ENCODE data around the gene RUNDC1.

RUNDC1 gene

DNA sequence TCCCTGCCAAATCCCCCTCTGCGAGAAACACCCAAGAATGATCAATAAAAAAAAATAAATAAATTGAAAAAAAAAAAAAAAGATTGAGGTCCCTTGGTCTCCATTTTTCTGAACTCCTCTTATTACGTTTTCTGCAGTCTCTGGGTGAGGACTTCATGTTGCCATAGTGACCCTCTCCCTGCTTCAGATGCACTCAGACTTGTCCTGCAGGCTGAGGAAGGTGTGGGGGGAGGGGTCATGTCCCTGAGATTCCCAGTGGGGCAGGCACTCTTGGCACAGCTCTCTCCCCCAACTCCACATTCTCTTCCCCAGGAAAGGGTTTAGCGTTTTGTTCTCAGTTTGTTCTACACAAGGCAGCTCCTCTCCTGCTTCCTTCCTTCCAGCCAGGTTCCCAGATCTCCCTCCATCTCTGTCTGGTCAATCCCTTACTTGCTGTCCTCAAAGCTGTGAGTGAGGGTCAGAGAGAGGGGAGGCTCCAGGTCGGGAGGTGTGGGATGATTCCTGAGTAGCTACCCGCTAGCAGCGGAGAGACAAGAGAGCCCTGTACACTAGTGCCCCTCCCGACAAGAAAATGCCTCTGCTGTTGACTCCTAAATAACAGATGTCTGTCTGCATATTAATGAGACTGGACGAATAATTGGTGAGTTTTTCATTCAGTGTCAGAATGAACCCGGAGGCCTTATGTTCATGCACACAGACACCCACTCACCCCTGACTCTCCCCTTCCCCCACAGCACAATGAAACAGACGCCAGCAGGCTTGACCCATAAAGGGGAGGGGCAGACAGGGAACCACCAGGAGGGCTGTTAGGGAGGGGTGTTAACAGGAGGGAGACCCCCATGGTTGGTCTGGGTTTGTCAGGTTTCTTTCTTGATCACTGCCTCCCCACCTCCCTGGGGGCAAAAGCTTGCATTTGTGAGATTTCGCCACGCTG lies 53.9 kb downstream of the RUNDC1 start:
- TF ChIP-seq, protein P1, sequence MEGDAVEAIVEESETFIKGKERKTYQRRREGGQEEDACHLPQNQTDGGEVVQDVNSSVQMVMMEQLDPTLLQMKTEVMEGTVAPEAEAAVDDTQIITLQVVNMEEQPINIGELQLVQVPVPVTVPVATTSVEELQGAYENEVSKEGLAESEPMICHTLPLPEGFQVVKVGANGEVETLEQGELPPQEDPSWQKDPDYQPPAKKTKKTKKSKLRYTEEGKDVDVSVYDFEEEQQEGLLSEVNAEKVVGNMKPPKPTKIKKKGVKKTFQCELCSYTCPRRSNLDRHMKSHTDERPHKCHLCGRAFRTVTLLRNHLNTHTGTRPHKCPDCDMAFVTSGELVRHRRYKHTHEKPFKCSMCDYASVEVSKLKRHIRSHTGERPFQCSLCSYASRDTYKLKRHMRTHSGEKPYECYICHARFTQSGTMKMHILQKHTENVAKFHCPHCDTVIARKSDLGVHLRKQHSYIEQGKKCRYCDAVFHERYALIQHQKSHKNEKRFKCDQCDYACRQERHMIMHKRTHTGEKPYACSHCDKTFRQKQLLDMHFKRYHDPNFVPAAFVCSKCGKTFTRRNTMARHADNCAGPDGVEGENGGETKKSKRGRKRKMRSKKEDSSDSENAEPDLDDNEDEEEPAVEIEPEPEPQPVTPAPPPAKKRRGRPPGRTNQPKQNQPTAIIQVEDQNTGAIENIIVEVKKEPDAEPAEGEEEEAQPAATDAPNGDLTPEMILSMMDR (IDR thresholded peaks at IDR 0.05; ENCODE audit: low read depth, low read length): no peak
- Histone ChIP-seq H3K36me3 (no peaks in the 10 kb centered on the region; the same call in 1 of the 2 replicates), H3K27me3 (no peaks in the 10 kb centered on the region), H3K9me3 (no peaks in the 10 kb centered on the region), H3K4me3 (ENCODE audit: low read depth, low read length) (peak overlapping the region; percentile 21; the same call in 1 of the 2 replicates), H3K4me1 (peaks cover 20% of the 10 kb centered on the region)
- DNase-seq: no peak

DNA sequence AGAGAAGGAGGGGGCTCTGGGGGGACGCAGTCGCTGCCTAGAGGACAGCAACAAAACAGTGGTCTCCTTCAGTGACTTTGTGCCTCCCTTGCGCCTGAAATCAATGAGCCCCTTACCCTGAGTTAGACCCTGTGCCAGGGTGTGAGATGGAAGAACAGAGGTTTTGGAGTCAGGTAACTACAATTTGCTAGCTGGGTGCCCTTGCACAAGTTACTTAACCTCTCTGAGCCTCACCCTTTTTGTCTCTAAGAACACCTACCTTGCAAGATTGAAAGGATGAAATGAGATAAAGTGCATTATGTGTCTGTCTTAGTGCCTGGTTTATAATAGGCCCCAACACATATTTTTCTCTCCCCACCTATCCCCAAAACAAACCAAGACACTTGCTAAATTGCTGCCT lies 54.5 kb downstream of the RUNDC1 start:
- Histone ChIP-seq H3K4me1 (peaks cover 18% of the 10 kb centered on the region), H3K9me3 (no peaks in the 10 kb centered on the region), H3K4me3 (ENCODE audit: low read depth, low read length) (no peak overlapping the region), H3K27me3 (no peaks in the 10 kb centered on the region), H3K36me3 (no peaks in the 10 kb centered on the region; the same call in 1 of the 2 replicates)
- TF ChIP-seq, protein P1 (IDR thresholded peaks at IDR 0.05; ENCODE audit: low read depth, low read length): no peak
- no peak for DNase-seq

DNA sequence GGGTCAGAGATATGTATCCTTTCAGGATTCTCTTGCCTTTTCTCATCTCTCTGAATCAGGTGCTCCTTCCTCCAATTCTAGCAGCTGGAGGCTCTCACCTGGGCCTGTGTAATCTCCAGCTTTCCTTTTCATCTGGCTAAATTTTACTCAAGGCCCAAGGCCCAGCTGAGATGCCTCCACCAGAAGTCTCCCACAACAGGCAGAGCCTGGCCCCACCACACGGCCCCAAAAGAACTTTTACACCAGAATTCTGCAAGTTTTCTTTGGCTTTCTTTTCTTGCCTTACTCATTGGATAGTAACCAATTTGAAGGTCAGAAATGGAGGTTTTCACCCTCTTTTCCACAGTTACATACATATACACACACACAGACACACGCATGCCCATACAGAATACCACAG lies 59.3 kb downstream of the RUNDC1 start:
- no peak for DNase-seq

DNA sequence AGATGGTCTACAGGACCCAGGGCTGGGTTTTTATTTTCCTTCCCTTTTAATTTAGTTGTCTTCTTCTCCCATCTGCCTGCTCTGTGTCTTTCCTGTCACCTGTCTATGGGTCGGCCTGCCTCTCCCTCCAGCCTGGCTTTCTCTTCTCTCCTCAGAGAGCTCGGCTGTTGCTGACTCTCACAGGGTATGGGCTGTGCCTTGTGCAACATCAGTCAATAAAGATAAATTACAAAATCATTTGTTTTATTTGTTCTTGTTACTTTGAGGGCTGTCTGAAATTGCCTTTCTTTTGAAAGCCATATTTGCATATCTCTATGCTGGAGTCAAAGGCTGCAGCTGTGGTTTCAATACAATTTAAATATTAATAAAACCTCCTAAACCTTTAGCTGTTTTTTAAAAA lies 60.3 kb downstream of the RUNDC1 start:
- Histone ChIP-seq H3K9me3 (no peaks in the 10 kb centered on the region), H3K4me3 (ENCODE audit: low read depth, low read length) (no peak overlapping the region), H3K36me3 (peaks cover 5% of the 10 kb centered on the region; the same call in 1 of the 2 replicates), H3K27me3 (no peaks in the 10 kb centered on the region), H3K4me1 (peaks cover 7% of the 10 kb centered on the region)
- TF ChIP-seq, protein P1 (IDR thresholded peaks at IDR 0.05; ENCODE audit: low read depth, low read length): no peak
- DNase-seq: no peak

More for the DNA sequence above, 59.3 kb downstream of the RUNDC1 start:
- Histone ChIP-seq H3K4me1 (peaks cover 9% of the 10 kb centered on the region), H3K36me3 (peaks cover 5% of the 10 kb centered on the region; the same call in 1 of the 2 replicates), H3K27me3 (no peaks in the 10 kb centered on the region), H3K4me3 (ENCODE audit: low read depth, low read length) (no peak overlapping the region), H3K9me3 (no peaks in the 10 kb centered on the region)
- TF ChIP-seq, protein P1 (IDR thresholded peaks at IDR 0.05; ENCODE audit: low read depth, low read length): no peak

DNA sequence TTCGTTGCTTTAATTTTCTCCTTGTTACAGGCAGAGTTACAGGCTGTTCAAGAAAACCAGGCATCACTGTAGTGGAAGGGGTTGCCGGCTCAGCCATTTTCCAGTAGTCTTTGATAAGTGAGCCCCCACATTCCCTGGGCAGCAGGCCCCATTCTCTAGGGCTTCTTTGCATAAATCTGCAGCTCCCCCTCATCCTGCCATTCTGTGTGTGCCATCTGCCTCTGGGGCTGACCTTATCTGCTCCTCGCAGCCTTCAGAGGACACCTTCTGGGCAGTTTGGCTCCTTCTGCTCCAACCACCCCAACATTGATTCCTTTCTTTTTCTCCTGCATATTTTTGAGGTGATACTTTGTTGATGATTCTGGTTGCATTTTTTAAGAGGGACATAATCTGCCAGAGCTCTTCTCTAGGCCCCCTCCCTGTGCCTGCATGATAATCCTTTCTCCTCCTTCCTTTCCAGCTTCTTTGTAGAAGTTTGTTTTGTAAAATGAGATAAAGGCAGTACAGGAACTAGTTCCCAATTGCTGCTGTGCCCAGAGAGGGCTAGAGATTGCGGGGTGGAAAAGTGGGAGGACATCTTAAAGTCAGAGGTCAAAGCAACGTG lies 61.8 kb downstream of the RUNDC1 start:
- peaks cover 10% of the 10 kb centered on the region for H3K36me3 ChIP-seq
- H3K4me1 ChIP-seq: peaks cover 7% of the 10 kb centered on the region
- no peak overlapping the region for H3K4me3 ChIP-seq (ENCODE audit: low read depth, low read length)
- no peak for DNase-seq
- no peaks in the 10 kb centered on the region for H3K9me3 ChIP-seq
- no peaks in the 10 kb centered on the region for H3K27me3 ChIP-seq
- TF ChIP-seq, protein P1 (IDR thresholded peaks at IDR 0.05; ENCODE audit: low read depth, low read length): no peak

All from BE2C (cell line).